Astrocyte of the hippocampus (primary cell): ENCODE results near the gene PCBP4.

ENCODE experiments used
- DNase-seq: peaks from one replicate; pipeline ENCODE4 v3.0.0; 2011; ENCODE audit warnings: low read depth, low spot score

PCBP4 gene

GRCh38 chr3:51974277-51974962 lies 7.2 kb upstream of the PCBP4 start:
- no peak for DNase-seq

GRCh38 chr3:51971350-51971749 lies 4.1 kb upstream of the PCBP4 start:
- DNase-seq, result no peak

DNA sequence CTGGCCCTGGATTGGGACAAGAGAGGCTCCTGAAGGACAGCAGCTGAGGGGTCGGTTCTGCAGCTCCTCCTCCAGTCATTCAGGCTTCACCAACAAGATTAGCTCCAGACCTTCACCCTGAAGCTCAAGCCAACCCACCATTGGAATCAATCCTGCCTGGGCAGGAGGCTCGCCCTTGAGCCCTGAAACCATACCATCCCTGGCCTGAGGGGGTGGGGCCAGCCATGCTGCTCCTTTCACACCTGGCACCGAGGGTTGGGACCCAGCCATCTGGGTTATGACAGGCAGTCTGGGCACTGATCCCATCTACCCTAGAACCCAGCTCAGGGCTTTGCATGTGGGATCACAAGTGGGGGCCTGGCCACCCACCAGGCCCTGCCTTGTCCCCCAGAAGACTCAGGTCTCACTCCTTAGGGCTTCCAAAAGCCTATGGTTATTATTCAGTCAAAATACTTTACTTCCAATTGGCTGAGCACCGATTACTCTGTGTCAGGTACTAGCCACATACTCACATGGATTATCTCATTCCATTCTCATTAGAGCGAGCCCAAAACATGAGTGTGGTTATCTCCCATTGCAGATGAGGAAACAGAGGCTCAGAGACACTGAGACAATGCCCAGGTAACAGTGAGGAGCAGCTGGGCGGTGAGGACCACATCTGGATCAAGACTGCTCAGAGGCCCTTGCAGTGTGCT lies 3.5 kb upstream of the PCBP4 start:
- no peak for DNase-seq

GRCh38 chr3:51969841-51970240 lies 2.6 kb upstream of the PCBP4 start:
- DNase-seq, result no peak

DNA sequence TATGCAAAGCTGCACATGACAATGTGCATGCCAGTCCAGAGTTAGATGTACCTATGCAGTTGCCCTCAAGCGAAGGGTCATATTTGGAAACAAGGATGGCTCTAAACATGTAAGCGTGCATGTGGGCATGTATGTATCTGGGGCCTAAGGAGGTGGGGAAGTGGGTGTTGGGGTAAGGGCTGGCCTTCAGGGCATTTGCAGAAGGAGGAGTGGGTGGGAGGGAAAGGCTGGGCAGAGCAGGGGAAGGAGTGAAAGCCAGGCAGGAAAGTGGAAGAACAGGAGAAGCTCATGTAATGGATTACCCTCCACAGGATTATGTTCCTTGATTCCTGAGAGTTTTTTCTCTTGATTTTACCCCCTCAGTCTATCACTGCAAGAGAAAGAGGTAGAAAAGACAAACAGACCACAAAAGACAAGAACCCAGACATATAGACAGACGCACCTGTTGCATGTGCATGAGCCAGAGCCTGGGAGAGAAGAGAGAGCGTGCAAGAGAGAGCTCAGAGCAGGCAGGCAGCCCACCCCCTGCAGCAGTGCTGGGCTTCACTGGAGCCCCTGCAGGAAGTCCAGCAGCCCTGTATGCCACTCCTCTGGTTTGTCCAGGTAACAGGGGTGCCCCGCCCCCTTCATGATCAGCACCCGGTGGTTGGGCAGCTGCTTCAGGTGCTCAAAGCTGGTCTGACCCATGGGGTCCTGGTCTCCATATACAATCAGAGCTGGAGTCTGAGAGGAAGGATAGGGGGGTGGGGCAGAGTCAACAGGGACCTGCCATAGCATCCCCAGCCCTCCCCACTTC lies 1.8 kb upstream of the PCBP4 start:
- no peak for DNase-seq

- DNase-seq, result no peak
Measured at GRCh38 chr3:51968170-51968775, 1.0 kb upstream of the PCBP4 start.

- DNase-seq, result no peak
Measured at GRCh38 chr3:51966922-51967383, 301 bp downstream of the PCBP4 start.

GRCh38 chr3:51966486-51966885 lies 768 bp downstream of the PCBP4 start:
- DNase-seq, result peak; percentile 25

DNA sequence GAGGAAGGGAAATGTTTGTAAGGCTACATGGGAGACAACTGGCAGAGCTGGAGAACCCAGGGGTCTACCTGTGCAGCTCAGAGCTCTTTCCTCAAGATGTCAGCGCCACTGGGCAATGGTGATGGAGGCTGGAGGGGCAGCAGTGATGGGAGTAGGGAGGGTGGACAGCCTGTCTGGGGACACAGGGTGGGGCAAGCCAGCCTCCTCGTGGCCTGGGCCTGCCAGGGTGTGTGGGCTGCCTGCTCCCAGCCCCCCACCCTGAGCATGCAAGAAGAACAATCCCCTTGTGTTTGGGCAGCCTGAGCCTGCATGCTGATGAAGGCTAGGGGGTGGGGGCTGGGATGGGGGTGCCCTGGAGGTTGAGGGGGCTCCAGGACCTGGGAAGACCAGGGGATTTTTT lies 1.2 kb downstream of the PCBP4 start:
- DNase-seq, result no peak

- no peak for DNase-seq
Measured at GRCh38 chr3:51964521-51964920, 2.7 kb downstream of the PCBP4 start.

DNA sequence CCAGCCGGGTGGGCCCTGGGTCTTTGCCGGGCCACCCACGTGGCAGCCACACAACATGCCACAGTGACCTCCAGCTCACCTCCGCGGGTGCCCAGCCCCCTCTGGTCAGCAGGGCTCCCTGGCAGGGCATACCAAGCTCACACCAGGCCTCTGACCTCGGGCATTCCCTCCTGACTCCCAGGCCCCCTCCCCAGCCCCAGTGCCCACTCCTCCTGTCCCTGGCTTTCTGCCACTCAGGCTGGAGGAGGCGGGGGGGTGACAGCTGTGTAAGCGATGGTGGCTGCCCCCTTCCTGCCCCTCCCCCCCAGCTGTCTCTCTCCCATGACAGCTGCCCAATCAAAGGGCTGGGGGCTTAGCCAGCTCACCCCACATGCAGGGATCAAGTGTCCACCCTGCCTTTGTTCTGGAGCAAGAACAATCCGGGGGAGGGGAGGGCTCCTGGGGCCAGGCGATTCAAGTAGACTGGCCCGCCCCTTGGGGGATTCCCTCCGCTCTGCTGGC lies 3.3 kb downstream of the PCBP4 start:
- DNase-seq, result no peak

DNA sequence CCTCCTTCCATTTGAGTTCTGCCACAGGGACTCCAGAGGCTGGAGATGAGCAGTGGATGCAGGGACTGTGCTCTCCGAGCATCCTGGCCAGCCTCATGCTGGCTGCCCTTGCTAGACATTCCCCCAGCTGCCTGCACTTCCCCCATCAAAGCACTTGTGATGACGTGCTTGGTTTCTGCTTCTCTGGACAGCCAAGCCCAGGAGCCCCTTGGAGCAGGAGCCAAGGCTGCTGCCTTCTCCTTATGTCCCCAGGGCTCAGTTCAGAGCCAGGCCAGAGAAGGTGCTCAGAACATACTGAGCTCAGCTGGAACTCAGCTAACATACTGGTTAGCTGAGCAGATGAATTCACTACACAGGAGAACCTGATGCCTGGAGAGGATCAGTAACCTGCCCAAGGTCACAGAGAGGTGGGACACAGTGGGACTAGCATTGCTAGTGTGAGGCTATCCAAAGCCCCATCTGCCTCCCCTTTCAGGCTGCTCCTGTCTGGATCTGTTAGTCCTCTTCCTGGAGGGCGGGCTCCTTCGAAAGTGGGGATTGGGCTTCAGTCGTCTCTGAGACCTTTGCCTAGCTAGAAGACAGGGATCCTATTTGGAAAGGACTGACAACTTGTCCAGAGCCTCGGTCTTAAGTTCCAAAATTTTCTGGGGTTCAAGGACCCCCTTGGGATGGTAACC lies 4.3 kb downstream of the PCBP4 start:
- DNase-seq, result no peak

GRCh38 chr3:51961602-51962569 lies 5.4 kb downstream of the PCBP4 start:
- no peak for DNase-seq

- DNase-seq, result no peak
Measured at GRCh38 chr3:51961011-51961410, 6.2 kb downstream of the PCBP4 start.

- DNase-seq, result no peak
Measured at GRCh38 chr3:51960386-51960785, 6.9 kb downstream of the PCBP4 start.

GRCh38 chr3:51959651-51960050 lies 7.6 kb downstream of the PCBP4 start:
- DNase-seq, result no peak

DNA sequence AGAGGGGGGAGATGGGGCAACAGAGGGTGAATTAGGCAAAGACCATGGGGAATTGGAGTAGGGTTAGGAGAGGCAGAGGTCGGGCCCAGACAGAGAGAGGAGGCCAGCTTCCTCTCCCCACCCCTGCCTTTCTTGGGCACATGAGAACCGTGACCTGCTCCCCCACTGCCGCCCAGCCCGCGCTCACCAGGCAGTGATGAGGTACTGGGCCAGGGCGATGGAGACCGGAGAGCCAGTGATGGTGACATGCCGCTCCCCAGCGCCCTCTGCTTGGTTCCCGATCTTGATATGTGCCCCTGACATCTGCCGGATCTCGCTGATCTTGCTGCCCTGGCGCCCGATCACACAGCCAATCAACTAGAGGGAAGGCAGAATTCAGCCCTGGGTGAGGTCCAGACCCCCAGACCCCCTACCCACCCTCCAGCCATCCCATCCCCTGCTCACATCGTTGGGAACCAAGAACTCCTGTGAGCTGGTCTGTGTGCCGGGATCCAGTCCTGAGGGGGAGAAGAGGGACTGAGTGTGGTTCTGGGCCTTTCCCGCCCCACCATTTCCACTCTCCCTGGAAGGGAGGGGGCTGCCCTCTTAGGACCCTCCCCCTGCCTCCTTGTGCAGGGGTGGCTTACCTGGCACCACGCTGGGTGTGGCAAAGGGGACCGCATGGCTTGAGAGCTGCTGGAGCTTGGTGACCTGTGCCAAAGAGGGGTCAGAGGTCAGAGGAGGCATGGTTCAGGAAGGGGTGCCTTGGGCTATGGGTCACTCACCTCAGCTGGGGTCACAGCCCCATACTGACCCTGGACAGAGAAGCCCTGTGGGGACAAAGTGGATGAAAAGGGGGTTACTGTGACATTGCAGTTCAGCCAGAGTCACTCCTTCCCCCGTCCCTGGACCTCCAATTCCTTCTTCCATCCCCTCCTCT lies 8.4 kb downstream of the PCBP4 start:
- DNase-seq, result no peak

- no peak for DNase-seq
Measured at GRCh38 chr3:51957520-51958205, 9.6 kb downstream of the PCBP4 start.
